K562 (cell line): ENCODE measurements around the gene IRF2BP2.

ENCODE experiments used
- CTCF ChIP-seq, 3 experiments: IDR thresholded peaks in 2 of 3; conservative IDR thresholded peaks in 1 of 3; 2 replicates each; pipeline ENCODE4 v1.5.1; 2011 to 2012; ENCODE audit warnings: low read length in 3 of 3, mild to moderate bottlenecking in 3 of 3, control low read depth in 2 of 3, improper control_type of control experiment in 1 of 3, inconsistent platforms in 1 of 3, low read depth in 1 of 3, mixed read lengths in 1 of 3, moderate library complexity in 1 of 3; ENCODE audit not compliant: insufficient read depth in 2 of 3
- ETV6 ChIP-seq, 3 experiments: fragments of 150-350 bp in 1 of 3; sonication (generic) in 1 of 3; formaldehyde crosslinking in 1 of 3; IDR thresholded peaks; 2 replicates each; pipeline versions ENCODE4 v1.6.1 to v1.8.0; 2014 to 2022; ENCODE audit warnings: borderline replicate concordance in 2 of 3, low read depth in 2 of 3, antibody characterized with exemption in 1 of 3, low read length in 1 of 3, mild to moderate bottlenecking in 1 of 3, missing genetic modification reagents in 1 of 3
- ZC3H4 ChIP-seq: sonication (generic); formaldehyde crosslinking; IDR thresholded peaks from 2 replicates; pipeline ENCODE4 v1.9.0; 2021; ENCODE audit warnings: missing genetic modification reagents, borderline replicate concordance

GRCh38 chr1:234598974-234599616, 10.9 kb downstream of the IRF2BP2 start:
- no peak for TF ChIP-seq ZC3H4
- no peak for TF ChIP-seq ETV6 (IDR thresholded peaks at IDR 0.05; ENCODE audit: borderline replicate concordance in 1 of 2, low read depth in 2 of 2, low read length in 1 of 2)
- no peak for TF ChIP-seq ETV6 (CRISPR knock-in tag; IDR thresholded peaks at IDR 0.05; ENCODE audit: borderline replicate concordance)
- TF ChIP-seq CTCF (IDR thresholded peaks at IDR 0.05 in 2 of 3, conservative IDR thresholded peaks at IDR 0.05 in 1 of 3; ENCODE audit: insufficient read depth in 2 of 3, low read depth in 1 of 3, low read length in 3 of 3), result no peak
